Activated CD8-positive, alpha-beta memory T cell treated with anti-CD3 and anti-CD28 coated beads, Interleukin-2, amount 10 ng/mL, durations not matched to agents 7 days and 5 days (primary cell): ENCODE data around the gene EIPR1. TPM values are rescaled to one million over a fixed set of nuclear protein-coding genes. Genes with fewer than 3 reads are reported as not detected.
A peak's percentile ranks its signal among the peaks of the same experiment; 100 is the strongest.

ENCODE experiments used
- ATAC-seq: fragments of 150-1000 bp; cut with Tn5 transposase; one replicate; pipeline ENCODE4 v1.10.0; 2021; ENCODE audit warnings: moderate library complexity
- CTCF ChIA-PET: fragments of 350-600 bp; sonication (Branson Sonifier 250); formaldehyde crosslinking; loops from one replicate; lab custom pipeline; 2021; ENCODE audit warnings: antibody characterized with exemption; lab: Charles Lee
- DNase-seq: peaks from one replicate; pipeline ENCODE4 v3.0.0-alpha.2; 2020
- H3K27ac Mint-ChIP-seq: one replicate; pipeline ENCODE4 v1.8.0; 2021; ENCODE audit warnings: mild to moderate bottlenecking, mixed read lengths
- H3K27me3 Mint-ChIP-seq: one replicate; pipeline ENCODE4 v1.8.0; 2021; ENCODE audit warnings: mixed read lengths
- H3K36me3 Mint-ChIP-seq: one replicate; pipeline ENCODE4 v1.8.0; 2021; ENCODE audit warnings: mild to moderate bottlenecking, mixed read lengths
- H3K4me1 Mint-ChIP-seq: one replicate; pipeline ENCODE4 v1.8.0; 2021; ENCODE audit warnings: mixed read lengths
- H3K4me3 Mint-ChIP-seq: one replicate; pipeline ENCODE4 v1.8.0; 2021; ENCODE audit warnings: mild to moderate bottlenecking, moderate library complexity, mixed read lengths
- H3K9me3 Mint-ChIP-seq: one replicate; pipeline ENCODE4 v1.8.0; 2022; ENCODE audit warnings: low read depth, mixed read lengths
- total RNA-seq, 2 experiments: library from RNA; stranded (reverse); gene quantifications; one replicate each; pipeline ENCODE4 v1.2.3, GENCODE V29; 2021

Gene EIPR1
- total RNA-seq, 2 experiments from 2014 or later = 40.7 to 44.7 TPM

DNA sequence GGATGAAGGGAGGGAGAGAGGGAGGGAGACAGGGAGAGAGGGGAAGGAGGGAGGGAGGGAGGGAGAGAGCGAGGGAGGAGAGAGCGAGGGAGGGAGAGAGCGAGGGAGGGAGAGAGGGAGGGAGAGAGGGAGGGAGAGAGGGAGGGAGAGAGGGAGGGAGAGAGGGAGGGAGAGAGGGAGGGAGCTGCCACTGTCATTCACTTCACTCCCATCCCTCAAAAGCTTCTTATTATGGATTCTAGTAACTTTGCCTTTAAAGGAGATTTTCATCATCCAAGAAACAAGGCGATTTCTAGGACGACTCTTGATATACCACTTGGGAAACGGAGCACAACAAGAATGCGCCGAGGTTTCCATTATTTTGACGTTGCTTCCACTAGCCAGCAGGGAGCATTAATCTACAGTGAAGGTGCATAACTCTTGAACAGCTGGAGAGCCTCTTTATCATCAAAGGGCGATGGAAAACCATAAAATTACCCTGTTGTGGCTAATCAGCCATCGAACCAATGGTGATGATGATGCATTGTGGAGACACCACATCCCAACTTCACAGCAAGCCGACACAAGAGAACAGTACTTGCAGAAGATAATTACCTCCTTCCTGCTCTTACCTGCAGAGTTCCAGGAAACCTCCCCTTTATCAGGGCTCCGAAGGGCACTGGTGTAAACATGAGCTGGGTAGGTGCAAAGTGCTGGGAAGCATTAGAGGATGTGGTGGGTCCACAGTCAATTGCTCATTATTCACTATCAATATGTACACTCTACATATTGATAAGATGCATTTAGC lies 130.5 kb downstream of the EIPR1 start:
- H3K4me1 Mint-ChIP-seq = peaks cover 18% of the 10 kb centered on the region
- H3K27ac Mint-ChIP-seq = no peak overlapping the region
- DNase-seq = no peak
- CTCF ChIA-PET = no interaction called here
- ATAC-seq = no peak
- no peak overlapping the region for H3K4me3 Mint-ChIP-seq
- H3K36me3 Mint-ChIP-seq = peaks cover 41% of the 10 kb centered on the region
- H3K9me3 Mint-ChIP-seq = peaks cover 8% of the 10 kb centered on the region
- no peaks in the 10 kb centered on the region for H3K27me3 Mint-ChIP-seq

DNA sequence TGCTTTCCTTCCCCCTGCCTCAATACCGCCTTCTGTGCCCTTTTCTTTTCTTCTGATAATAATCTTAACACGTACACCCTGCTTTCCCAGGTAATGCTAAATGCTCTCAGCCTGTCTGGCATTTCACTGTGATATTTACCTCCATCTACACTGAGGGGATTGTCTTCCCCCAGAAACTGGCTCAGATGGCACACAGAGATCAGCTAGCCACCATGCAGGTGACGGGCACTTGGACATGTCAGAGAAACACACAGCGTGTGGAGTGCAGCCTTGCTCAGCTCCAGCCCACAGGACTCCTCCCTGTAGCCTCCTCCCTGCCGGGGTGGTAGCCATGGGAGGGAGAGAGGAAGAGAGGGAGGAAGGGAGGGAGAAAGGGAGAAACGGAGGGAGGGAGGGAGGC lies 131.2 kb downstream of the EIPR1 start:
- no peak overlapping the region for H3K27ac Mint-ChIP-seq
- peaks cover 8% of the 10 kb centered on the region for H3K9me3 Mint-ChIP-seq
- CTCF ChIA-PET = no interaction called here
- peaks cover 34% of the 10 kb centered on the region for H3K36me3 Mint-ChIP-seq
- H3K4me1 Mint-ChIP-seq = peaks cover 22% of the 10 kb centered on the region
- H3K27me3 Mint-ChIP-seq = no peaks in the 10 kb centered on the region
- peak; percentile 8 for DNase-seq
- no peak overlapping the region for H3K4me3 Mint-ChIP-seq
- no peak for ATAC-seq

DNA sequence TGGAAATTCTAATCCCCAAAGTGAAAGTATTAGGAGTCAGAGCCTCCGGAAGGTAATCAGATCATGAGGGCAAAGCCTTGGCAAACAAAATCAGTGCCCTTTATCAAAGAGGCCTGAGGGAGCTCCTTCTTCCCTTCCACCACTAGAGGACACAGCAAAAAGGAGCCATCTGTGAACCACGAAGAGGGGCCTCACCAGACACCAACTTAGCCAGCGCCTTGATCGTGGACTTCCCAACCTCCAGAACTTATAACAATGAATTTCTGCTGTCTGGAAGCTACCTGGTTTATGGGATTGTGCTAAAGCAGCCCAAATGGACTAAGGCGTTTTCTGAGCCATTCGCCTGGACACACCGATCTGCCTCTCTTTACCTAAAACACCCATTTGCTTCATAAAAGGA lies 133.1 kb downstream of the EIPR1 start:
- Mint-ChIP-seq H3K27me3 (no peaks in the 10 kb centered on the region), H3K4me3 (no peak overlapping the region), H3K36me3 (peaks cover 24% of the 10 kb centered on the region), H3K4me1 (peaks cover 22% of the 10 kb centered on the region), H3K27ac (no peak overlapping the region), H3K9me3 (peaks cover 8% of the 10 kb centered on the region)
- ATAC-seq (no peak), DNase-seq (no peak)
- CTCF ChIA-PET = no interaction called here

DNA sequence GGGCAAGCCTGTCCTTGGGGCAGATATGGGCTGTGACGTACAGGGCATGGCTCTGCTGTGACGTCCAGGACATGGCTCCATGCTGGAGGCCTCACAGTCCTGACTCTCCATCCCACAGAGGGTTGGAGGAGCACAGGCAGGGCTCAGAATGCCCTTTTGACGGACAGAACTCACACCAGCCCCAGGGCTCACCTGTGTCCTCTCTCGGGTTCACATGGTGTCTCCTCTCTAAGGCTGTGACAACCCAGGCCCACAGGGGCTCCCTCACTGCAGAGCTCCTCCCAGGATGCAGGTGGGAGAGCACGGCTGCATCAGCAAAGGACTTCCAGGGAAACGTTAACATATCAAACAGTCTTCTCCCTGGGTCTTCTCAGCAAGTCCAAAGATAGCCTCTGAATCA lies 133.8 kb downstream of the EIPR1 start:
- Mint-ChIP-seq H3K27me3 (no peaks in the 10 kb centered on the region), H3K9me3 (peaks cover 2% of the 10 kb centered on the region), H3K4me1 (peaks cover 22% of the 10 kb centered on the region), H3K27ac (no peak overlapping the region), H3K36me3 (peaks cover 17% of the 10 kb centered on the region), H3K4me3 (no peak overlapping the region)
- ATAC-seq (no peak), DNase-seq (no peak)
- CTCF ChIA-PET = no interaction called here

DNA sequence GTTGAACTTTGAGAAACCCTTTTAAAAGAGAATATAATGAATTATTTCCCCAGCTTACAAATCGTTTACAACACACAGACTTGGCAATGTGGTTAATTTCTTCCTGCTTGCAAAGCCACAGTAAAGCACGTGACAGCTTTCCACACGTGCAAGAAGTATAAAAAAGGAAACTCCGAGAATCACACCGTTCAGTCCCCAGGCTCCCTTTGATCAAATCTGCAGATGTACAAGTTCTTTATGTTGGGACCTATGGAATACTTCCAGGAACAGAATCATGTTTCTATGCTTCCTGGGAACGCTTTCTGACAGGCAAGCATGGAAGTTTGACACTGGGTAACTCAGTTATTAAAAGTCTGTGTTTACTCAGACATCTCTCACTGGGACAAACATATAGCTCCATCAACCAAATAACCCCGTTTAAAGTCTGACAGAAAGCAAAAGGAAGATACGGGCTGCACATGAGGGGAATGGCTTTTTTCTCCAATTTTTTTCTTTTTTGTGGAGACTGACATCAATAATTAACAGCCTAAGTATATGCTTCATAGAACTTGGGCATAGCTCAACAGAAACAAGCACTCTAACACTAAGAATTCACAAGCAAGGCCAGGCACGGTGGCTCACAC lies 134.8 kb downstream of the EIPR1 start:
- ATAC-seq = peak; percentile 53
- DNase-seq = peak; percentile 66
- no peaks in the 10 kb centered on the region for H3K9me3 Mint-ChIP-seq
- peaks cover 22% of the 10 kb centered on the region for H3K4me1 Mint-ChIP-seq
- CTCF ChIA-PET = no interaction called here
- no peak overlapping the region for H3K4me3 Mint-ChIP-seq
- peaks cover 14% of the 10 kb centered on the region for H3K36me3 Mint-ChIP-seq
- H3K27ac Mint-ChIP-seq = no peak overlapping the region
- H3K27me3 Mint-ChIP-seq = no peaks in the 10 kb centered on the region

DNA sequence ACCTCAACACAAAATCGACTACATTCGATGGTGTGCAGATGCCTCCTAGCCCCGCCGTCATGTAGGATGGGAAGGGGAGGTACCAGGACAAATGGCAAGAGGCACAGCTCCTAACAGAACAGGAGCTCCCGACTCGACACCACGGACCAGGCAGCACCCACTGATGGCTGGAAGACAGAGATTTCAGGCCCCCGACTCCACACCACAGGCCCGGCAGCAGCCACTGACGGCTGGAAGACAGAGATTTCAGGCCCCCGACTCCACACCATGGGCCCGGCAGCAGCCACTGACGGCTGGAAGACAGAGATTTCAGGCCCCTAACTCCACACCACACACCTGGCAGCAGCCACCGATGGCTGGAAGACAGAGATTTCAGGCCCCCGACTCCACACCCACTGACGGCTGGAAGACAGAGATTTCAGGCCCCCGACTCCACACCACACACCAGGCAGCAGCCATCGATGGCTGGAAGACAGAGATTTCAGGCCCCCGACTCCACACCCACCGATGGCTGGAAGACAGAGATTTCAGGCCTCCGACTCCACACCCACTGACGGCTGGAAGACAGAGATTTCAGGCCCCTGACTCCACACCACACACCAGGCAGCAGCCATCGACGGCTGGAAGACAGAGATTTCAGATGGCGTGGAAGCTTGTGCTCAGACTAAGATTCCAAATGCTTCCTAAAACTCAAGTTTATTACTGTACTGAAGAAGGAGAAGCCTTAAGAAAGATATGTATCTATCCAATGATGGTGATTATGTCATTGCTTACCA lies 135.5 kb downstream of the EIPR1 start:
- no peaks in the 10 kb centered on the region for H3K27me3 Mint-ChIP-seq
- H3K4me3 Mint-ChIP-seq = no peak overlapping the region
- H3K27ac Mint-ChIP-seq = no peak overlapping the region
- ATAC-seq (no peak), DNase-seq (peak; percentile 22)
- peaks cover 8% of the 10 kb centered on the region for H3K36me3 Mint-ChIP-seq
- peaks cover 26% of the 10 kb centered on the region for H3K4me1 Mint-ChIP-seq
- no peaks in the 10 kb centered on the region for H3K9me3 Mint-ChIP-seq
- CTCF ChIA-PET = interaction anchor here (1.3 kb wide), 1 partner anchor 118 kb away, joined by 4 read pairs; no protein-coding TSS in a partner anchor

DNA sequence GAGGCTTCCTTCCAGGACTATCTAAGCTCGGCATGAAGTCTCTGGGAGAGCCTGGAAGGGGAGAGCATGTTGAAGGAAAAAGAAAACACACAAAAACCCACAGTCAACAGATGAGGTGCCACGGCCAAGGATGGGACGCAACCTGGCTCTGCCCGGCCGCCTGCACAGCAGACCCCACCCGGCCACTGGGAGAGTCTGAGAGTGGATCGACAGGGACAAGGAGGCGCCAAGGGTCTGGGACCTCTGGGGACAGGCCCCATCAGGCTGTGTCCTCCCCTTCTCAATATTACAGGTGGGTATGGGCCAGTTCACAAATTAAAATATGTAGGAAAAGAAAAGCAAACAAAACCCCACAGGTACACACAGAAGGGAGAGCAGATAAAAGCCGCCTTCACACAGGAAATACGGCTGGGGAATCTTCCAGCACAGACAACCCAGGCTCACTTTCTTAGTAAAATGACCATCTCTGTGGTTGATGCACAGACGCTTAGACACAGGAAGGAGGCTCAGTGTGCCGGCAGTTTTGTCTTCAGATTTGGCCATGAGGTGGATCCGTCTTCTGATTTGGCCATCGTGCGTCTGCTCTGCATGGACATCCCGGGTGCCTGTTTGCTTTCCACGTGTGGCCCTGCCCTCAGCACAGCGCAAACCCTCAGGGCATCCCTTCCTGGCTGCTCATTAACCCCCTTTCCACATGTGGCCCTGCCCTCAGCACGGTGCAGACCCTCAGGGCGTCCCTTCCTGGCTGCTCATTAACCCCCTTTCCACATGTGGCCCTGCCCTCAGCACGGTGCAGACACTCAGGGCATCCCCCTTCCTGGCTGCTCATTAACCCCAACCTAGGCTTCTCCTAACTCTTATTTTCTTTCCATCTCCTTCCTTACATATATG lies 138.4 kb downstream of the EIPR1 start:
- CTCF ChIA-PET = no interaction called here
- no peak overlapping the region for H3K4me3 Mint-ChIP-seq
- H3K27ac Mint-ChIP-seq = no peak overlapping the region
- H3K27me3 Mint-ChIP-seq = no peaks in the 10 kb centered on the region
- peaks cover 6% of the 10 kb centered on the region for H3K36me3 Mint-ChIP-seq
- H3K9me3 Mint-ChIP-seq = no peaks in the 10 kb centered on the region
- DNase-seq (peak; percentile 59), ATAC-seq (peak; percentile 87)
- H3K4me1 Mint-ChIP-seq = peaks cover 37% of the 10 kb centered on the region

DNA sequence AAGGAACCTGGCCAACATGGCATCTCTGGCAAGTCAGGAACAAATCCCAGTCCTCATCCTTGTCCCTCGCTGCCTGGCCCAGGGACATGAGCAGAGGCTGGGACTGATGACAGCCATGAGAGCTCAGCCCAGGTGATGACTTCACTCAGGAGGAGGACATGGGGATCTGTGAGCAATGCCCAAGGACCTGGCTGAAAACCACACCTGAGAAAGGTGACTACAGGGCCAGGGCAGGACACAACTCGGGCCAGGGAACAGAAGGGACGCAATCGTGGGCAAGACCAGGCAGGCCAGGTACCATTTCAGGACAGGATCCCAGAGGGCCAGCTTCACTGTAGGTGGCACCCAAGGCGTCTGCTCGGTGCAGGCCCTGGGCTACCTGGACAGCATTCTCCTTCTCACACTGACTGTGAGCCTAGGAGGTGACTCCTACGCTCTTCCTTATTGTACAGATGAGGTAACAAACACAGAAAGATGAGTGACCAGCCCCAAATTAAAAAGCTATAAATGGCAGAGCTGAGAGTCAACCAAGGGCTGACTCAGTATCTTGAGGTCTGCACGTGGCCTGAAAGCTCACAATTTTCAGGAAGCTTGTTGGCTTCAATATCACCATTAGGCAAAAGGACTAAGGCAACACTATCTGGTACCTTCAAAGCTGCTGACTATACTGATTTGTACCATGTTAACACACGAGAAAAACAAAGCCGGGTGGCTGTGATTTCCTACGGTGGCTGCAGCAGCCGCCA lies 141.1 kb downstream of the EIPR1 start:
- H3K27ac Mint-ChIP-seq = no peak overlapping the region

DNA sequence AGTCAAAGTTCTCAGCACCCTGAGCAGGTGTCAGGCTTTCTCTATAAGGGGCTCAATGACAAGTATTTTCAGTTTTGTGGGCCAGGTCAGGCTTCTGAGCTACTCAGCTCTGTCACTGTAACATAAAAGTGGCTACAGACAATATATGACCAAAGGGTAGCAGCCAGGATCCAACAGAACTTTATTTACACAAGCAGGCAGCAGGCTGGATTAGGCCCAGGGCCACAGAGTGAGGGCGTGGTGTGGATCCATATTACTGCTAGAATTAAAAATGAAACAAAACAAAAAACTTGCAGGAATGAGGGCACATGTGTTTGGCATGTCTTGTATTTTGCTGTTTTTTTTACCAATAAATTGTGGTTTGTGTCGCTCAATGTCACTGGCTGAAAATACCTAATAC lies 143.7 kb downstream of the EIPR1 start:
- DNase-seq = no peak
- CTCF ChIA-PET = no interaction called here
- no peak for ATAC-seq
- no peak overlapping the region for H3K4me3 Mint-ChIP-seq
- H3K4me1 Mint-ChIP-seq = peaks cover 17% of the 10 kb centered on the region
- H3K27me3 Mint-ChIP-seq = no peaks in the 10 kb centered on the region
- peaks cover 18% of the 10 kb centered on the region for H3K36me3 Mint-ChIP-seq
- peaks cover 2% of the 10 kb centered on the region for H3K9me3 Mint-ChIP-seq
- no peak overlapping the region for H3K27ac Mint-ChIP-seq

More for the DNA sequence above, 141.1 kb downstream of the EIPR1 start:
- no peak for DNase-seq
- Mint-ChIP-seq H3K27me3 (no peaks in the 10 kb centered on the region), H3K4me1 (peaks cover 17% of the 10 kb centered on the region), H3K4me3 (no peak overlapping the region), H3K9me3 (no peaks in the 10 kb centered on the region), H3K36me3 (peaks cover 18% of the 10 kb centered on the region)
- no peak for ATAC-seq
- CTCF ChIA-PET = interaction anchor here (0.7 kb wide), 1 partner anchor 105 kb away, joined by 3 read pairs; no protein-coding TSS in a partner anchor

DNA sequence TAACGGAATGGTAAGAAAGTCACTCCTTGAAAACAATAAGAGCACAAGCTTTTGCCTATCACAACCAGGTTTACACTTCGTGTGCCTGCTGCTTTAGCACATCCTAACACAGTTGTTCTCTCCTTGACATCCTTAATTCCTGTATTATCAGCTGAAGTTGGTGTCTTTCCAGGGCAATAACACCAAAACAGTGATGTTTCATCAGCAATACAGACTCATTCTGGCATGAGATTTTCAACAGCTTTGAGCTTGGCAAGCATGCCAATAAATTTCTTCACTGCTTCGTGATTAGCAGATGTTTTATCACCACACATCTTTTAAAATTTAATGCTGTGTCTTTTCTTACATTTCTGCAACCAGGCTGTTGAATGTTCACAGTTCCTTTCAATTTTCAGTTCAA lies 148.4 kb downstream of the EIPR1 start:
- H3K4me3 Mint-ChIP-seq = no peak overlapping the region
- peaks cover 10% of the 10 kb centered on the region for H3K9me3 Mint-ChIP-seq
- no peaks in the 10 kb centered on the region for H3K27me3 Mint-ChIP-seq
- ATAC-seq (no peak), DNase-seq (no peak)
- H3K4me1 Mint-ChIP-seq = peaks cover 4% of the 10 kb centered on the region
- H3K36me3 Mint-ChIP-seq = peaks cover 28% of the 10 kb centered on the region
- no peak overlapping the region for H3K27ac Mint-ChIP-seq
- CTCF ChIA-PET = no interaction called here

DNA sequence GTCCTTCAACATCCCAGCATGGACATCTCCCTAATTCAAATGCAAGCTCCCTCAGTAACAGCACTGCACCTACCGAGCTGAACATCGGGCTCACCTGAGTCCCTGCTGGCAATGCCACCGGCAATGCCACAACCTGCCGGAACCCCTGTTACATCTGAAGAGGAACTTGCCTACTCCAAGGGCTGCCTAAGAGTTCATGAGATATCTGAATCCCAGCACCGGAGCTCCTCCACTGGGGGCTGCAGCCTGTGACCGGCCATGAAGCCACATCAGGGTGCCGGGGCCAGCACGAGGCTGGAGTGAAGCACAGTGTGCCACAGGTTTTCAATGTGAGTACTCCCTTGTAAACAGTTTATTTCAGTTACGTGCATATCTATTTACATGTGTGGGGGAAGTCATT lies 152.9 kb downstream of the EIPR1 start:
- H3K4me3 Mint-ChIP-seq = no peak overlapping the region
- H3K27ac Mint-ChIP-seq = peak overlapping the region; percentile 42
- peaks cover 31% of the 10 kb centered on the region for H3K4me1 Mint-ChIP-seq
- CTCF ChIA-PET = no interaction called here
- no peak for ATAC-seq
- peaks cover 16% of the 10 kb centered on the region for H3K9me3 Mint-ChIP-seq
- DNase-seq = no peak
- no peaks in the 10 kb centered on the region for H3K27me3 Mint-ChIP-seq
- H3K36me3 Mint-ChIP-seq = peaks cover 23% of the 10 kb centered on the region
